Panc1 (cell line): ENCODE results near the gene ZFP36L2.

Experiments used
- POLR2AphosphoS5 ChIP-seq: IDR thresholded peaks from 2 replicates; pipeline ENCODE4 v1.6.1; 2012; ENCODE audit warnings: mild to moderate bottlenecking, low read depth, low read length, moderate library complexity
- REST ChIP-seq, 2 experiments: IDR thresholded peaks; 2 replicates each; pipeline ENCODE4 v1.6.1; 2011 to 2012; ENCODE audit warnings: low read depth in 2 of 2, control low read depth in 1 of 2, low read length in 1 of 2, mild to moderate bottlenecking in 1 of 2, moderate library complexity in 1 of 2; ENCODE audit not compliant: insufficient read depth in 1 of 2
- SIN3A ChIP-seq: IDR thresholded peaks from 2 replicates; pipeline ENCODE4 v1.6.1; 2012; ENCODE audit warnings: low read depth, mild to moderate bottlenecking, low read length, moderate library complexity, borderline replicate concordance; ENCODE audit not compliant: insufficient read depth
- TF ChIP-seq, protein P1 (sequence below): fragments of 450-650 bp; IDR thresholded peaks from 2 replicates; pipeline ENCODE4 v1.5.1; 2017; ENCODE audit warnings: mild to moderate bottlenecking

DNA sequence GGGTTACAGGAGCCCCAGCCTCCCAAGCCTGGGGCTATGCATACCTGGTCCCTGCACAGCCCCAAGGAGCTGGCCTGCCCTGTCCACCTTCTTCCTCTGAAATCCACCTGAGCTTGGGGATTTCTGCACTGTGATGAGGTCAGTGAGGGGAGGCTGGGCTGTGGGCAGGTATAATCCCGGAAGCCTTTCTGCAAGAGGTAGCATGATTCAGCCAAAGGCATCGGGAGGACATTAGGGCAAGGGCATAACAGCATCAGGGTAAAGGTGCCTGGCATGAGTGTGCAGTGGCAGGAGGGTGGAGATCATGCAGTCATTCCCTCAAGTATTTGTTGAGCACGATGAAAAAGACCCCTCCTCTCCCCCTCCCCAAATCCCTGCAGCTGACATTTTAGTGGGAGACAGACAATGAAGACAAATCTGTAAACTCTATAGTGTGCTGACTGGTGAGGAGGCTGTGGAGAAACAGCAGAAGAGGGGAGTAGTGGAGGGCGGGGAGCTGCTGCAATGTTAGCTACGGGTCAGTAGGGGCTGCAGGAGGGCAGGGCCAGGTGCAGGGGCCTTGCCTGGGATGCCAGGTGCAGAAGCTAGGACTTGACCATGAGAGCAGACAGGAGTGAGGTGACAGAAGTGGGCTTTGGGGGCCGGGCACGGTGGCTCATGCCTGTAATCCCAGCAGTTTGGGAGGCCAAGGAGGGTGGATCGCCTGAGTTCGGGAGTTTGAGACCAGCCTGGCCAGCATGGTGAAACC lies 18.7 kb downstream of the ZFP36L2 start:
- TF ChIP-seq, protein P1, sequence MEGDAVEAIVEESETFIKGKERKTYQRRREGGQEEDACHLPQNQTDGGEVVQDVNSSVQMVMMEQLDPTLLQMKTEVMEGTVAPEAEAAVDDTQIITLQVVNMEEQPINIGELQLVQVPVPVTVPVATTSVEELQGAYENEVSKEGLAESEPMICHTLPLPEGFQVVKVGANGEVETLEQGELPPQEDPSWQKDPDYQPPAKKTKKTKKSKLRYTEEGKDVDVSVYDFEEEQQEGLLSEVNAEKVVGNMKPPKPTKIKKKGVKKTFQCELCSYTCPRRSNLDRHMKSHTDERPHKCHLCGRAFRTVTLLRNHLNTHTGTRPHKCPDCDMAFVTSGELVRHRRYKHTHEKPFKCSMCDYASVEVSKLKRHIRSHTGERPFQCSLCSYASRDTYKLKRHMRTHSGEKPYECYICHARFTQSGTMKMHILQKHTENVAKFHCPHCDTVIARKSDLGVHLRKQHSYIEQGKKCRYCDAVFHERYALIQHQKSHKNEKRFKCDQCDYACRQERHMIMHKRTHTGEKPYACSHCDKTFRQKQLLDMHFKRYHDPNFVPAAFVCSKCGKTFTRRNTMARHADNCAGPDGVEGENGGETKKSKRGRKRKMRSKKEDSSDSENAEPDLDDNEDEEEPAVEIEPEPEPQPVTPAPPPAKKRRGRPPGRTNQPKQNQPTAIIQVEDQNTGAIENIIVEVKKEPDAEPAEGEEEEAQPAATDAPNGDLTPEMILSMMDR: no peak
- no peak for TF ChIP-seq POLR2AphosphoS5
- TF ChIP-seq REST (IDR thresholded peaks at IDR 0.05; ENCODE audit: insufficient read depth in 1 of 2, low read depth in 2 of 2, low read length in 1 of 2): no peak
- TF ChIP-seq SIN3A: no peak
